IMR-90 (cell line): ENCODE data around the gene GNAI2.
A peak's percentile ranks its signal among the peaks of the same experiment; 100 is the strongest.

ENCODE experiments used
- BHLHE40 ChIP-seq: fragments of 150-350 bp; IDR thresholded peaks from 2 replicates; pipeline ENCODE4 v1.6.1; 2016; ENCODE audit warnings: mild to moderate bottlenecking, low read depth, low read length
- CEBPB ChIP-seq: IDR thresholded peaks from 2 replicates; pipeline ENCODE4 v1.6.1; 2012; ENCODE audit warnings: low read depth, low read length, improper control_type of control experiment
- MAFK ChIP-seq: IDR thresholded peaks from 2 replicates; pipeline ENCODE4 v1.6.1; 2012; ENCODE audit warnings: low read depth, low read length, improper control_type of control experiment
- MAZ ChIP-seq: IDR thresholded peaks from 2 replicates; pipeline ENCODE4 v1.6.1; 2012; ENCODE audit warnings: low read depth, mild to moderate bottlenecking, low read length, improper control_type of control experiment, moderate library complexity, borderline replicate concordance
- POLR2A ChIP-seq: IDR thresholded peaks from 2 replicates; pipeline ENCODE4 v1.6.1; 2012; ENCODE audit warnings: mild to moderate bottlenecking, low read depth, low read length
- RCOR1 ChIP-seq: IDR thresholded peaks from 2 replicates; pipeline ENCODE4 v1.6.1; 2012; ENCODE audit warnings: mild to moderate bottlenecking, low read length, improper control_type of control experiment; ENCODE audit not compliant: insufficient replicate concordance
- TF ChIP-seq, protein P1 (sequence below): fragments of 150-350 bp; IDR thresholded peaks from 2 replicates; pipeline ENCODE4 v1.6.1; 2016; ENCODE audit warnings: low read depth, mild to moderate bottlenecking, low read length, moderate library complexity, borderline replicate concordance
- TF ChIP-seq, protein P2 (sequence below): conservative IDR thresholded peaks from 2 replicates; pipeline ENCODE4 v1.5.1; 2012; ENCODE audit warnings: mild to moderate bottlenecking, low read depth, low read length, improper control_type of control experiment
- TF ChIP-seq, protein P3 (sequence below): fragments of 150-350 bp; IDR thresholded peaks from 2 replicates; pipeline ENCODE4 v1.6.1; 2017; ENCODE audit warnings: mild to moderate bottlenecking, antibody characterized with exemption, low read length, low read depth

DNA sequence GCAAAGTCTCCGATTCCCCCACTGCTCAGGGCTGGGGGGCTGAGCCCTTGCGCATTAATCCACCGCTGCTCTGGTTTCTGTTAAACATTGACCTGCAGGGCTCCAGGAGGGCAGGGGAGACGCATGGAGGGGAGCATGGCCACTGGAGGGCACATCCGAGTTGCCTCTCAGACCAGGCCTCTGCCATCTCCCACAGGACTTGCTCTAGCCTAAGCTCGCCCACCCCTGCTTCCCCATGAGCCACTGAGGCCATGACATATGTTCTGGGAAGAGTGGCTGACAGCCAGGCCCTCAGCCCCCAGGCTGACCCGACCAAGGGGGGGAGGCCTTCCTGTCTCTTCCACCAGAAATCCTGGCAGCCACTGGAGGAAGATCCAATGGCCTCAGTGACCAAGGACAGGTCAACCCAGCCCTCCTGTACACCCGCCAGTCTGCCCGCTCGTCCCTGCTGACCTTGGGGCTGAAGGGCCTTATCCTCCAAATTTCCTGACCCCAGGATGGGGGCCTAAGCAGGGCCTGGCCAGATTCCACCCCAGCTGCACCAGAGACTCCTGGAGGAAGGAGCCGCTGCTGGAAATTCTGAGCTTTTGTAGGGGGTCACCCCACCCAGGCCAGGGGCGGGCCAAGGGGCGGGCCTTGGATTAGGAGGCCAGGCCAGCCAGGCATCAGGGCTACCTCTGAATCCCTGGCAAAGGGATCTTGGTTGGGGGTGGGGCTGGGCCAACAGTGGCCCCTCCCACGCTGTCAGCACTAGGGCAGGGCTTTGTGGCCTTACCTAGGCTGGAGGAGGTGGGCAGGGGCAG, 67.2 kb downstream of the GNAI2 start, which contains the start of gene HYAL1:
- TF ChIP-seq, protein P1, sequence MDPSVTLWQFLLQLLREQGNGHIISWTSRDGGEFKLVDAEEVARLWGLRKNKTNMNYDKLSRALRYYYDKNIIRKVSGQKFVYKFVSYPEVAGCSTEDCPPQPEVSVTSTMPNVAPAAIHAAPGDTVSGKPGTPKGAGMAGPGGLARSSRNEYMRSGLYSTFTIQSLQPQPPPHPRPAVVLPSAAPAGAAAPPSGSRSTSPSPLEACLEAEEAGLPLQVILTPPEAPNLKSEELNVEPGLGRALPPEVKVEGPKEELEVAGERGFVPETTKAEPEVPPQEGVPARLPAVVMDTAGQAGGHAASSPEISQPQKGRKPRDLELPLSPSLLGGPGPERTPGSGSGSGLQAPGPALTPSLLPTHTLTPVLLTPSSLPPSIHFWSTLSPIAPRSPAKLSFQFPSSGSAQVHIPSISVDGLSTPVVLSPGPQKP = no peak
- TF ChIP-seq POLR2A (no peak), RCOR1 (no peak), MAZ (no peak), CEBPB (no peak), MAFK (no peak), BHLHE40 (no peak)
- TF ChIP-seq, protein P2, sequence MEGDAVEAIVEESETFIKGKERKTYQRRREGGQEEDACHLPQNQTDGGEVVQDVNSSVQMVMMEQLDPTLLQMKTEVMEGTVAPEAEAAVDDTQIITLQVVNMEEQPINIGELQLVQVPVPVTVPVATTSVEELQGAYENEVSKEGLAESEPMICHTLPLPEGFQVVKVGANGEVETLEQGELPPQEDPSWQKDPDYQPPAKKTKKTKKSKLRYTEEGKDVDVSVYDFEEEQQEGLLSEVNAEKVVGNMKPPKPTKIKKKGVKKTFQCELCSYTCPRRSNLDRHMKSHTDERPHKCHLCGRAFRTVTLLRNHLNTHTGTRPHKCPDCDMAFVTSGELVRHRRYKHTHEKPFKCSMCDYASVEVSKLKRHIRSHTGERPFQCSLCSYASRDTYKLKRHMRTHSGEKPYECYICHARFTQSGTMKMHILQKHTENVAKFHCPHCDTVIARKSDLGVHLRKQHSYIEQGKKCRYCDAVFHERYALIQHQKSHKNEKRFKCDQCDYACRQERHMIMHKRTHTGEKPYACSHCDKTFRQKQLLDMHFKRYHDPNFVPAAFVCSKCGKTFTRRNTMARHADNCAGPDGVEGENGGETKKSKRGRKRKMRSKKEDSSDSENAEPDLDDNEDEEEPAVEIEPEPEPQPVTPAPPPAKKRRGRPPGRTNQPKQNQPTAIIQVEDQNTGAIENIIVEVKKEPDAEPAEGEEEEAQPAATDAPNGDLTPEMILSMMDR = 0 out of 2 replicates have a peak, but pooled peaks have one; percentile 9
- TF ChIP-seq, protein P3, sequence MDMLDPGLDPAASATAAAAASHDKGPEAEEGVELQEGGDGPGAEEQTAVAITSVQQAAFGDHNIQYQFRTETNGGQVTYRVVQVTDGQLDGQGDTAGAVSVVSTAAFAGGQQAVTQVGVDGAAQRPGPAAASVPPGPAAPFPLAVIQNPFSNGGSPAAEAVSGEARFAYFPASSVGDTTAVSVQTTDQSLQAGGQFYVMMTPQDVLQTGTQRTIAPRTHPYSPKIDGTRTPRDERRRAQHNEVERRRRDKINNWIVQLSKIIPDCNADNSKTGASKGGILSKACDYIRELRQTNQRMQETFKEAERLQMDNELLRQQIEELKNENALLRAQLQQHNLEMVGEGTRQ = no peak
